Vagina (tissue), 2 donors: Measurements from ENCODE around the gene NKX6-1.

ENCODE experiments used
- CTCF ChIP-seq, 3 experiments: fragments of 450-650 bp in 2 of 3; fragments of 200-600 bp in 1 of 3; sonication (generic) in 1 of 3; IDR thresholded peaks; one replicate each; pipeline ENCODE4 v1.5.1; 2017 to 2019; ENCODE audit warnings: antibody characterized with exemption in 3 of 3, mild to moderate bottlenecking in 2 of 3, moderate library complexity in 2 of 3
- POLR2AphosphoS5 ChIP-seq, 2 donors: sonication (generic); formaldehyde crosslinking; IDR thresholded peaks; one replicate each; pipeline ENCODE4 v1.9.0; 2017; ENCODE audit warnings: antibody characterized with exemption in 2 of 2, mild to moderate bottlenecking in 2 of 2, low read depth in 1 of 2; ENCODE audit not compliant: insufficient read depth in 1 of 2

- TF ChIP-seq CTCF (IDR thresholded peaks at IDR 0.05) (no peak), POLR2AphosphoS5 (IDR thresholded peaks at IDR 0.05; ENCODE audit: insufficient read depth in 1 of 2, low read depth in 1 of 2) (no peak)
These were observed 2.1 kb upstream of the NKX6-1 start for GRCh38 chr4:84501202-84501503.
